IPS-15b (cell line): ENCODE data around the gene LIN37.
"Not testable (repeated sequence)": the region's sequence is repeated elsewhere in the genome, so short reads cannot be mapped to it uniquely, and the experiment has no call there.

ENCODE experiments used
- H3K27me3 ChIP-seq: one replicate; pipeline ENCODE4 v1.6.1; 2013; ENCODE audit warnings: low read length; ENCODE audit not compliant: control insufficient read depth, insufficient read depth
- H3K36me3 ChIP-seq: one replicate; pipeline ENCODE4 v1.6.1; 2013; ENCODE audit warnings: low read length; ENCODE audit not compliant: control insufficient read depth, insufficient read depth
- H3K4me1 ChIP-seq: one replicate; pipeline ENCODE4 v1.6.1; 2013; ENCODE audit warnings: mild to moderate bottlenecking, low read length; ENCODE audit not compliant: control insufficient read depth, insufficient read depth
- H3K4me3 ChIP-seq: one replicate; pipeline ENCODE4 v1.5.1; 2013; ENCODE audit warnings: low read depth, low read length
- H3K9ac ChIP-seq: one replicate; pipeline ENCODE4 v1.6.1; 2013; ENCODE audit warnings: low read depth, mild to moderate bottlenecking, low read length
- H3K9me3 ChIP-seq: one replicate; pipeline ENCODE4 v1.6.1; 2013; ENCODE audit warnings: mild to moderate bottlenecking, low read length; ENCODE audit not compliant: control insufficient read depth, insufficient read depth

Gene LIN37

DNA sequence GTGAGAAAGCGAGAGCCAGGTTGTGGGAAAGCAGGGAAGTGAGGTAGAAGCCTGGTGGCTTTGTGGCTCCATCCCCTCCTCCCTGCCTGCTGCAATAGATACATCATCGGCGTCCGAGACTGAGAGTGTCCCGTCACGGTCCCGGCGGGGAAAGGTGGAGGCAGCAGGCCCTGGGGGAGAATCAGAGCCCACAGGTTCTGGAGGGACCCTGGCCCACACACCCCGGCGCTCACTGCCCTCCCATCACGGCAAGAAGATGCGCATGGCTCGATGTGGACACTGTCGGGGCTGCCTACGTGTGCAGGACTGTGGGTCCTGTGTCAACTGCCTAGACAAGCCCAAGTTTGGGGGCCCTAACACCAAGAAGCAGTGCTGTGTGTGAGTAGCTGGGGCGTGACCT is 25.5 kb upstream of the LIN37 start:
- Histone ChIP-seq H3K36me3 (peaks cover 70% of the 10 kb centered on the region), H3K4me3 (no peak overlapping the region), H3K9me3 (no peaks in the 10 kb centered on the region), H3K9ac (no peak overlapping the region), H3K4me1 (no peaks in the 10 kb centered on the region), H3K27me3 (no peaks in the 10 kb centered on the region)

DNA sequence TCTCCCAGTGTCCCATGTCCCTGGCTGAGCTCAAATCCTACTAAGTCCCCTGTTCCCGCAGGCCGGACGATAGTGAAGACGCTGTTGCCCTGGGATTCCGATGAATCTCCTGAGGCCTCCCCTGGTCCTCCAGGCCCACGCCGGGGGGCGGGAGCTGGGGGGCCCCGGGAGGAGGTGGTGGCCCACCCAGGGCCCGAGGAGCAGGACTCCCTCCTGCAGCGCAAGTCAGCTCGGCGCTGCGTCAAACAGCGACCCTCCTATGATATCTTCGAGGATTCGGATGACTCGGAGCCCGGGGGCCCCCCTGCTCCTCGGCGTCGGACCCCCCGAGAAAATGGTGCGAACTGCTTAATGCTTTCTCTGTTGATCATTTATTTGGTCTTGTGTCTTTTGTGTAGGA is 24.7 kb upstream of the LIN37 start:
- Histone ChIP-seq H3K4me3 (no peak overlapping the region), H3K9ac (no peak overlapping the region), H3K9me3 (no peaks in the 10 kb centered on the region), H3K4me1 (no peaks in the 10 kb centered on the region), H3K27me3 (no peaks in the 10 kb centered on the region), H3K36me3 (peaks cover 78% of the 10 kb centered on the region)

DNA sequence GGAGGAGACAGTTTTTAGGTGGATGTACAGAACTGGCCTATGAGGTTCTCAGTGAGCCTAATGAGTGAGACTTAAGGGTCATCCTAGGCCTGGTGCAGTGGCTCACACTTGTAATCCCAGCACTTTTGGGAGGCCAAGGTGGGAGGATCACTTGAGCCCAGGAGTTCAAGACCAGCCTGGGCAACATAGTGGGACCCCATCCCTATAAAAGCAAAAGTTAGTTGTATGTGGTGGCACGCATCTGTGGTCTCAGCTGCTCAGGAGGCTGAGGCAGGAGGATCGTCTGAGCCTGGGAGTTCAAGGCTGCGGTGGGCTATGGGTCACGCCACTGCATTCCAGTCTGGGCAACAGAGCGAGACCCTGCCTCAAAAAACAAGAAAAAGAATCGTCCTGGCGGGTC is 24.2 kb upstream of the LIN37 start:
- H3K9me3 ChIP-seq, H3K9ac ChIP-seq, H3K4me3 ChIP-seq, H3K27me3 ChIP-seq, H3K4me1 ChIP-seq: not testable (repeated sequence)
- peaks cover 82% of the 10 kb centered on the region for H3K36me3 ChIP-seq

DNA sequence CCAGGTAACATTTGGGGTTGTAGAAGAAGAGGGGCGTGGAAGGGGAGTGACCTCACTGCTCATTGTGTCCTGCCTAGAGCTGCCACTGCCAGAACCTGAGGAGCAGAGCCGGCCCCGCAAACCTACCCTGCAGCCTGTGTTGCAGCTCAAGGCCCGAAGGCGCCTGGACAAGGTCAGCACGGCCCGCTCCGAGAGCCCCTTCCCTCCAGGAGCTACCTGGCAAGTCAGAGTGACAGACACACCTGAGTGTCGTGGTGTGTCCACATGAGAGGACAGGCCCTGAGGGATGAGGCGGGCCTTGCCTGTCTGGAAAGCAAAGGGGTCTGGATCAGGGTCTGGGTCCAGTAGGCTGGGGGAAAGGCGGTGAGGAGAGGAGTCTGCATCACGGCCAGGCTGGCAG is 23.8 kb upstream of the LIN37 start:
- no peaks in the 10 kb centered on the region for H3K27me3 ChIP-seq
- H3K9me3 ChIP-seq, result no peaks in the 10 kb centered on the region
- no peaks in the 10 kb centered on the region for H3K4me1 ChIP-seq
- H3K36me3 ChIP-seq, result peaks cover 87% of the 10 kb centered on the region
- no peak overlapping the region for H3K9ac ChIP-seq
- H3K4me3 ChIP-seq, result no peak overlapping the region

DNA sequence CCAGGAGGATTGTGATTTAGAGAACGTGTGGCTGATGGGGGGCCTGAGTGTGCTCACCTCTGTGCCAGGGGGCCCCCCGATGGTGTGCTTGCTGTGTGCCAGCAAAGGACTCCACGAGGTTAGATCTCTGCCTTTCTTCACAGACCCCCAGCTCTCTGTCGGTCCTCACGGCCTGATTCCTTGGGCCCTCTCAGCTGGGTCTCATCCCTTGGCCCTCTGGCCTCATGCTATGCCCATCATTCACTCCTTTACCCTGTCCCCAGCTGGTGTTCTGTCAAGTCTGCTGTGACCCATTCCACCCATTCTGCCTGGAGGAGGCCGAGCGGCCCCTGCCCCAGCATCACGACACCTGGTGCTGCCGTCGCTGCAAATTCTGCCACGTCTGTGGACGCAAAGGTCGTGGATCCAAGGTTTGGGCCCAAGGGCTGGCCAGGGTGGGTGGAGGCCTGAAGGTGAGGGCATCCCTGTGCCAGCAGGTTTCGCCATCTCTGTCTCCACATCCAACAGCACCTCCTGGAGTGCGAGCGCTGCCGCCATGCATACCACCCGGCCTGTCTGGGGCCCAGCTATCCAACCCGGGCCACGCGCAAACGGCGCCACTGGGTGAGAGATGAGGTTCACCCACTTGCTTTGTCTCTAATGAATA is 23.0 kb upstream of the LIN37 start:
- no peak overlapping the region for H3K4me3 ChIP-seq
- no peaks in the 10 kb centered on the region for H3K9me3 ChIP-seq
- no peaks in the 10 kb centered on the region for H3K27me3 ChIP-seq
- H3K4me1 ChIP-seq, result no peaks in the 10 kb centered on the region
- H3K36me3 ChIP-seq, result peaks cover 88% of the 10 kb centered on the region
- H3K9ac ChIP-seq, result no peak overlapping the region

DNA sequence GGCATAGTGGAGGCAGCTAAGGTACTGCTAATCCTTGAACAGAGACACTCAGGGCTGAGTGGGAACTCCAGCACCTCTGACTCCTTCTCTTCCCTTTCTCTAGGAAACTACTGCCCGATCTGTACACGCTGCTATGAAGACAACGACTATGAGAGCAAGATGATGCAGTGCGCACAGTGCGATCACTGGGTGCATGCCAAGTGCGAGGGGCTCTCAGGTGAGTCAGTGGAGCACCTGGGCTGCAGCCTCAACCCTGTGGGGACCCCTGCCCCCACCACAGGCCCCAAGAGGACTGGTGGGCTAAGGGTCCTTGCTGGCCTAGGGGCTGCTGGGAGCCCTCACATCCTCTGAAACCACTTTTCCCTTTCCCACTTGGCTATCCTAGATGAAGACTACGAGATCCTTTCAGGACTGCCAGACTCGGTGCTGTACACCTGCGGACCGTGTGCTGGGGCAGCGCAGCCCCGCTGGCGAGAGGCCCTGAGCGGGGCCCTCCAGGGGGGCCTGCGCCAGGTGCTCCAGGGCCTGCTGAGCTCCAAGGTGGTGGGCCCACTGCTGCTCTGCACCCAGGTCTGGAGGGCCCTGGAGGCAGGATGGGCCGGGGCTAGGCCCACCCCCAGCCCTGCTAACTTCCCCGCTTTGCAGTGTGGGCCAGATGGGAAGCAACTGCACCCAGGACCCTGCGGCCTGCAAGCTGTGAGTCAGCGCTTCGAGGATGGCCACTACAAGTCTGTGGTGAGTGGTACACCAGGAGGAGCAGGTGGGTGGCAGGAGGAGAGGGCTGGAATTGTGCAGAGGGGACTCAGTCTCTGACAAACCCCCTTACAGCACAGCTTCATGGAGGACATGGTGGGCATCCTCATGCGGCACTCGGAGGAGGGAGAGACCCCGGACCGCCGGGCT is 21.1 kb upstream of the LIN37 start:
- Histone ChIP-seq H3K4me1 (no peaks in the 10 kb centered on the region), H3K4me3 (no peak overlapping the region), H3K9ac (no peak overlapping the region), H3K9me3 (no peaks in the 10 kb centered on the region), H3K27me3 (no peaks in the 10 kb centered on the region), H3K36me3 (peaks cover 92% of the 10 kb centered on the region)

DNA sequence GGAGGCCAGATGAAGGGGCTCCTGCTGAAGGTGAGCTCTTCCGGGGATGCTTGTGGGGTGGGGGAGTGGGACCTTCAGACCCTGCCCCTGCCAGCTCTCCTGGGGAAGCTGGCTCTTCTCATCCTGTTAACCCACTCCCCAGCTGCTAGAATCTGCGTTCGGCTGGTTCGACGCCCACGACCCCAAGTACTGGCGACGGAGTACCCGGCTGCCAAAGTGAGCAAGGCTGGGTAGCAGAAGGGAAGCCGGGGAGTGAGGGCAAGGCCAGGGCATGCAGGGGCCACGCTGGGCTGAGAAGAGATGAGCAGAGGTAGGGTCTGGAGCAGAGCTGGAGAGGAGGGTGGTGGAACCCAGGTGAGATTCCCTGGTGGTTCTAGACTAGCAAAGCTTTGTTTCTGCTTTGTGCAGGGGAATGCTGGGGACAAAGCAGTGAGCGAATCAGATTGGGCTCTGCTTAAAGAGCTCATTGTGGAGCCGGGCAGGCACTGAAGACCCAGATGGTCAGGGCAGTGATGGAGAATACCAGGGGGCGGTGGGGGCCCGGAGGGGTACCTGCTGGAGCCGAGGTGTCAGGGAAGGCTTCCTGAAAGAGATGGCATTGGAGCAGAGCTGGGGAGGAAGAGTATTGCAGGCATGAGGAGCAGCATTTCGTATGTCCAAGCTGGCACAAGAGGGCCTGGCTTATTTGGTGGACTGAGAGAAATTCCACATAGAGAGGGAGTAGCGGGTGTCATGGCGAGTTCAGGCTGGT is 20.2 kb upstream of the LIN37 start:
- Histone ChIP-seq H3K9ac (no peak overlapping the region), H3K9me3 (no peaks in the 10 kb centered on the region), H3K4me1 (no peaks in the 10 kb centered on the region), H3K27me3 (no peaks in the 10 kb centered on the region), H3K36me3 (peaks cover 84% of the 10 kb centered on the region), H3K4me3 (no peak overlapping the region)

DNA sequence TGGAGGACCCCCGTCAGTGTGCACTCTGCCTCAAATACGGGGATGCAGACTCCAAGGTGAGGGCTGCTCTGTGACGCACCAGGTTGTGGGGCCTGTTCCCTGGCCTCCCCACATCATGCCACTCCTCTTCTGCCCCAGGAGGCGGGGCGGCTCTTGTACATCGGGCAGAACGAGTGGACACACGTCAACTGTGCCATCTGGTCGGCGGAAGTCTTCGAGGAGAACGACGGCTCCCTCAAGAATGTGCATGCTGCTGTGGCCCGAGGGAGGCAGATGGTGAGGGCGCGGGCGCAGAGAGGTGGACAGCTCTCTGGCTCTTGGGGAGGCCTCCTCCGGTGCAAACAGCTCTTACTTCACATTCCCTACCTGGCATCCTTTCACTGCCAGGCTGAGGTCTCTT is 19.4 kb upstream of the LIN37 start:
- Histone ChIP-seq H3K27me3 (no peaks in the 10 kb centered on the region), H3K9ac (no peak overlapping the region), H3K36me3 (peaks cover 81% of the 10 kb centered on the region), H3K4me3 (no peak overlapping the region), H3K9me3 (no peaks in the 10 kb centered on the region), H3K4me1 (no peaks in the 10 kb centered on the region)

DNA sequence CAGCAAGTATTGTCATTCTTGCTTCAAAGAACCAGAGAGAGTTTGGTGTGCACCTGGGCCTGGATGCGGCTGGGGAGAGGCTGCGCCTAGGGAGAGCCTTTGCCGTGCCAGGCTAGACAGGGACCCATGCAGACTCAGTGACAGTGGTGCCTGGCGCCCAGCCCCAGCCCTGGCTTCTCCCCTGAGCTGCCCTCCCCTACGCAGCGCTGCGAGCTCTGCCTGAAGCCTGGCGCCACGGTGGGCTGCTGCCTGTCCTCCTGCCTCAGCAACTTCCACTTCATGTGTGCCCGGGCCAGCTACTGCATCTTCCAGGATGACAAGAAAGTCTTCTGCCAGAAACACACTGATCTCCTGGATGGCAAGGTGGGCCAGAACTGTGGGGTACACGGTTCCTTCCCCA is 18.6 kb upstream of the LIN37 start:
- H3K9me3 ChIP-seq, result no peaks in the 10 kb centered on the region

DNA sequence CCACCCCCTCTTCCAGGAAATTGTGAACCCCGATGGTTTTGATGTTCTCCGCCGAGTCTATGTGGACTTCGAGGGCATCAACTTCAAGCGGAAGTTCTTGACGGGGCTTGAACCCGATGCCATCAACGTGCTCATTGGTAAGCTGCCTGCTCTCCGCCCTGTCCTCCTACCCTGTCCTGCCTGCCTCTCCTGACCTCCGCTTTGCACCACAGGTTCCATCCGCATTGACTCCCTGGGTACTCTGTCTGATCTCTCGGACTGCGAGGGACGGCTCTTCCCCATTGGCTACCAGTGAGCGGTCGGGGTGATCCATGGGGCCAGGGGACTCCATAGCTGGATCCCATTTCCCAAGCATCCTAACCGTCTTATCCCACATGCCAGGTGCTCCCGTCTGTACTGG is 18.1 kb upstream of the LIN37 start:
- peaks cover 72% of the 10 kb centered on the region for H3K36me3 ChIP-seq
- H3K4me1 ChIP-seq, result no peaks in the 10 kb centered on the region
- H3K9ac ChIP-seq, result no peak overlapping the region
- no peaks in the 10 kb centered on the region for H3K27me3 ChIP-seq
- no peaks in the 10 kb centered on the region for H3K9me3 ChIP-seq
- H3K4me3 ChIP-seq, result no peak overlapping the region

More for the DNA sequence above, 18.6 kb upstream of the LIN37 start:
- Histone ChIP-seq H3K36me3 (peaks cover 76% of the 10 kb centered on the region), H3K27me3 (no peaks in the 10 kb centered on the region), H3K4me1 (no peaks in the 10 kb centered on the region), H3K4me3 (no peak overlapping the region), H3K9ac (no peak overlapping the region)

DNA sequence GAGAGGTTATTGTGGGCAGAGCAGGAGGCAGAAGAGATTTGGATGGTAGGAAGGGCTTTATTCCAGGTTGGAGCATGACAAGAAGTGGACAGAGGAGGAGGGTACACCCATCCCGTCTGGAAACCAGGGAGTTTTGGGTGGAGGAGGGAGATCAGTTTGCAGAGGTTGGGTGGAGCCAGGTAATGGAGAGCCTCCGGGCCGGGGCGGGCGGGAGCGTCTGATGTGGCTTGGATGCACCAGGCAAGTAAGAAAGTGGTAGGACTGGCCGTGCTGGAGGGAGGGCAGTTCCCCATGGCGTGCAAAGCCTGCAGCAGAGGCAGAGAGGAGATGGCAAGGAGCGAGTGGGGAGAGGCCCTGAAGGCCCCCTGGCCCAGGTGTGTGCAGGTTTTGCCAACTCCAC is 17.0 kb upstream of the LIN37 start:
- no peaks in the 10 kb centered on the region for H3K4me1 ChIP-seq
- H3K36me3 ChIP-seq, result peaks cover 65% of the 10 kb centered on the region
- H3K27me3 ChIP-seq, result no peaks in the 10 kb centered on the region
- no peak overlapping the region for H3K4me3 ChIP-seq
- H3K9me3 ChIP-seq, result no peaks in the 10 kb centered on the region
- no peak overlapping the region for H3K9ac ChIP-seq
